HG02759 (cell line): Measurements from ENCODE around the gene ICAM1.
"Not testable (repeated sequence)": the region's sequence is repeated elsewhere in the genome, so short reads cannot be mapped to it uniquely, and the experiment has no call there.

Experiments used
- ATAC-seq: cut with Tn5 transposase; IDR thresholded peaks from one replicate; pipeline ENCODE4 v1.9.1; 2021; ENCODE audit warnings: mild to moderate bottlenecking, moderate library complexity; ENCODE audit not compliant: unreplicated experiment

Gene ICAM1

GRCh38 chr19:10271543-10272086 lies 695 bp downstream of the ICAM1 start:
- ATAC-seq, result peak; percentile 25

- ATAC-seq, result no peak
These were observed 3.7 kb downstream of the ICAM1 start for GRCh38 chr19:10274589-10274988.

GRCh38 chr19:10277795-10278589 lies 7.1 kb downstream of the ICAM1 start:
- ATAC-seq, result no peak

- no peak for ATAC-seq
These were observed 8.0 kb downstream of the ICAM1 start for GRCh38 chr19:10278935-10279334.

- ATAC-seq, result no peak
These were observed 9.0 kb downstream of the ICAM1 start for GRCh38 chr19:10279737-10280442.

GRCh38 chr19:10282043-10282442 lies 11.1 kb downstream of the ICAM1 start:
- ATAC-seq, result not testable (repeated sequence)

- no peak for ATAC-seq
These were observed 12.6 kb downstream of the ICAM1 start for GRCh38 chr19:10283301-10284064.

GRCh38 chr19:10284065-10284959 lies 13.4 kb downstream of the ICAM1 start:
- ATAC-seq, result no peak

GRCh38 chr19:10284960-10285278 lies 14.0 kb downstream of the ICAM1 start:
- ATAC-seq, result no peak

GRCh38 chr19:10285393-10285792 lies 14.5 kb downstream of the ICAM1 start:
- no peak for ATAC-seq

GRCh38 chr19:10286803-10287737 lies 16.1 kb downstream of the ICAM1 start, which contains the start of gene ICAM4:
ICAM4 (plus strand) TSS chr19:10286955; CDS start chr19:10287013, 58 bp downstream.
- ATAC-seq, result no peak

- ATAC-seq, result no peak
These were observed 17.8 kb downstream of the ICAM1 start for GRCh38 chr19:10288662-10289166.

GRCh38 chr19:10289167-10289835 lies 18.4 kb downstream of the ICAM1 start:
- ATAC-seq, result no peak

GRCh38 chr19:10289836-10290356 lies 19.0 kb downstream of the ICAM1 start, which contains the start of gene ICAM5:
ICAM5 (plus strand) TSS chr19:10289952; CDS start chr19:10290044, 92 bp downstream.
- ATAC-seq, result no peak

GRCh38 chr19:10290357-10290875 lies 19.5 kb downstream of the ICAM1 start:
- no peak for ATAC-seq

- ATAC-seq, result no peak
These were observed 20.1 kb downstream of the ICAM1 start for GRCh38 chr19:10290876-10291553.

GRCh38 chr19:10291554-10292205 lies 20.8 kb downstream of the ICAM1 start:
- ATAC-seq, result no peak
